Esophagus squamous epithelium (tissue), 4 donors: ENCODE results near the gene SAE1.

Experiments
- POLR2A ChIP-seq, 4 donors: fragments of 450-650 bp; IDR thresholded peaks; one replicate each; pipeline ENCODE4 v1.6.1; 2017; ENCODE audit warnings: antibody characterized with exemption in 4 of 4, mild to moderate bottlenecking in 4 of 4, moderate library complexity in 3 of 4
- TF ChIP-seq, protein P1 (sequence below), 6 experiments: fragments of 450-650 bp in 4 of 6; fragments of 200-600 bp in 2 of 6; sonication (generic) in 2 of 6; IDR thresholded peaks; one replicate each; pipeline ENCODE4 v1.5.1; 2016 to 2019; ENCODE audit warnings: antibody characterized with exemption in 6 of 6, mild to moderate bottlenecking in 4 of 6, moderate library complexity in 4 of 6

DNA sequence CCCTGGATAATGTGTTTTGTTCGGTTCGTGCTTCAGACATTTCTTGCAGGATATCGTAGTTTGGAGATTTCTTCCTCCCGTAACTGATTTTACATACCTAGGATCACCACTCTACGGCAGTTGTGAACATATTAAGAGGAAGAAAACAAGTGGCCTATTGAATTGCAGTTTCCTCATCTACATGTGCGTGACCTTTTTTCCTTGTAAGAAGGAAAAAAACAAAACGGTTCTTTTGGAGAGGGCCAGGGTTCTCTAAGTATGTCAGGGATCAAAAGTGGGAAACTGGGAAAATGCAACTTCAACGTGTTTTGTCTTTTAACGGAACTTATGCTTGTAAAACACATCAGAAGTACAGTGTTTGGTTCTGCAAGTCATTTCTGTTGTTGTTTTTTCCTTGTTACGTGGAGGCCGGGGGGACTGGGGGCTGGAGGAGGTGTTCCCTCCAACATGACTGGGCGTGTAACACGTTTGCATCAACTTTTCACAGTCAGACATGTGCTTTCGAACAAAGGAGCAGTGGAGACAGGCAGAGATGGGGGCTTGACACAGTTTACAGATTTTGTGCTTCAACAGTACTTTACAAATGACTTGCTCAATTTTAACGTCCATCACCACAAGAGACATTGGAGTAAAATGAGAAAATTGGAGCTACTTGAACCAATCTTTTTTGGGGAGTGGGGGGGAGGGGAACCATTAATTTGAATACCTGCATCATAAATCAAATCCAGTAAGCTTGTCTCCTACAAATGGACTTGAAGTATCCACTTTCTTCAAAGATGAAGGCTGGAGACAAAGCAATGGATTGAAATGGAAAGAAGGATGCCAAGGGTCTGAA lies 20.9 kb upstream of the SAE1 start:
- TF ChIP-seq, protein P1, sequence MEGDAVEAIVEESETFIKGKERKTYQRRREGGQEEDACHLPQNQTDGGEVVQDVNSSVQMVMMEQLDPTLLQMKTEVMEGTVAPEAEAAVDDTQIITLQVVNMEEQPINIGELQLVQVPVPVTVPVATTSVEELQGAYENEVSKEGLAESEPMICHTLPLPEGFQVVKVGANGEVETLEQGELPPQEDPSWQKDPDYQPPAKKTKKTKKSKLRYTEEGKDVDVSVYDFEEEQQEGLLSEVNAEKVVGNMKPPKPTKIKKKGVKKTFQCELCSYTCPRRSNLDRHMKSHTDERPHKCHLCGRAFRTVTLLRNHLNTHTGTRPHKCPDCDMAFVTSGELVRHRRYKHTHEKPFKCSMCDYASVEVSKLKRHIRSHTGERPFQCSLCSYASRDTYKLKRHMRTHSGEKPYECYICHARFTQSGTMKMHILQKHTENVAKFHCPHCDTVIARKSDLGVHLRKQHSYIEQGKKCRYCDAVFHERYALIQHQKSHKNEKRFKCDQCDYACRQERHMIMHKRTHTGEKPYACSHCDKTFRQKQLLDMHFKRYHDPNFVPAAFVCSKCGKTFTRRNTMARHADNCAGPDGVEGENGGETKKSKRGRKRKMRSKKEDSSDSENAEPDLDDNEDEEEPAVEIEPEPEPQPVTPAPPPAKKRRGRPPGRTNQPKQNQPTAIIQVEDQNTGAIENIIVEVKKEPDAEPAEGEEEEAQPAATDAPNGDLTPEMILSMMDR (IDR thresholded peaks at IDR 0.05): no peak
- peak in 1 of 4 donors; percentile 46 for TF ChIP-seq POLR2A (IDR thresholded peaks at IDR 0.05)
